ENCODE results near the gene SMARCA2.
"Not testable (repeated sequence)": the region's sequence is repeated elsewhere in the genome, so short reads cannot be mapped to it uniquely, and the experiment has no call there.

Gene SMARCA2

GRCh38 chr9:2128618-2129017 is 113.5 kb downstream of the SMARCA2 start:
- Histone ChIP-seq H3K4me3 (ENCODE audit: low read depth in 1 of 2, low read length in 2 of 2) (no peak overlapping the region), H3K36me3 (ENCODE audit: control insufficient read depth in 1 of 2, insufficient read depth in 2 of 2, low read length in 2 of 2) (peaks cover 15 to 41% of the 10 kb centered on the region in 2 donors), H3K9me3 (ENCODE audit: control insufficient read depth in 1 of 2, low read length in 2 of 2) (no peaks in the 10 kb centered on the region), H3K9ac (ENCODE audit: low read depth in 1 of 2, low read length in 2 of 2) (no peak overlapping the region), H3K27ac (ENCODE audit: low read depth, low read length) (no peak overlapping the region), H3K27me3 (ENCODE audit: control insufficient read depth in 1 of 2, insufficient read depth in 2 of 2, low read length in 2 of 2) (no peaks in the 10 kb centered on the region), H3K4me1 (ENCODE audit: control insufficient read depth in 1 of 2, insufficient read depth in 2 of 2, low read length in 2 of 2) (peaks cover 6 to 13% of the 10 kb centered on the region in 2 donors)

- Histone ChIP-seq H3K36me3 (ENCODE audit: control insufficient read depth in 1 of 2, insufficient read depth in 2 of 2, low read length in 2 of 2) (peaks cover 7 to 37% of the 10 kb centered on the region in 2 donors), H3K9me3 (ENCODE audit: control insufficient read depth in 1 of 2, low read length in 2 of 2) (no peaks in the 10 kb centered on the region), H3K27me3 (ENCODE audit: control insufficient read depth in 1 of 2, insufficient read depth in 2 of 2, low read length in 2 of 2) (no peaks in the 10 kb centered on the region), H3K4me1 (ENCODE audit: control insufficient read depth in 1 of 2, insufficient read depth in 2 of 2, low read length in 2 of 2) (peaks cover 6 to 9% of the 10 kb centered on the region in 2 donors), H3K4me3 (ENCODE audit: low read depth in 1 of 2, low read length in 2 of 2) (no peak overlapping the region), H3K9ac (ENCODE audit: low read depth in 1 of 2, low read length in 2 of 2) (no peak overlapping the region), H3K27ac (ENCODE audit: low read depth, low read length) (no peak overlapping the region)
Observed at GRCh38 chr9:2130941-2131340, 115.8 kb downstream of the SMARCA2 start.

DNA sequence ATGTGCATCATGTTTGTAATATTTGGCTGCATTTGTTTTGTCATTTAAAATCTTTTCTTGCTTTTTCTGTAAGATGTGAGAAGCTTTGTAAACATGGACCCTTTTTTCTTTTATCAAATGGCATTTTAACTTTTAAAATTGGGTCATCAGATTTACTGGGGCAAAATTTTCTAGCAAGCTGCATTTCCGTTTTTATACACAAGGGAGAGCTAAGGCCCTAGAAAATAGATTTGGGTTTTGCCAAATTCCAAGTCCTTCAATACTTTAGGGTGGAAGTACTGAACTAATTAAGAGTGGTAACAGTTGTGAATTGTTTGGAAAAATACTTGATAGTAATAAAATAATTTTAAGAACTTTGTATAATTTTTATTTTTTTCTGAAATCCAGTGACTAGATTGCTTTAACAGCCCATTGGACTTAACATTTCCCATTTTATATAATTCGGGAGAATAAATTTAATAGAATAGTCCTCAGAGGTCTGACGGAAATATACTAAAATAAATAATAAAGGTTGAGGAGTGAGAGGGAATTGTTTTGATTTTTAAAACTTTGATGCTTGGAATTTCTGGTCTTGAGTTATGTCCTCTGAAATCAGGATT is 117.4 kb downstream of the SMARCA2 start:
- Histone ChIP-seq H3K36me3 (ENCODE audit: control insufficient read depth in 1 of 2, insufficient read depth in 2 of 2, low read length in 2 of 2) (peaks cover 3 to 37% of the 10 kb centered on the region in 2 donors), H3K9me3 (ENCODE audit: control insufficient read depth in 1 of 2, low read length in 2 of 2) (no peaks in the 10 kb centered on the region), H3K27me3 (ENCODE audit: control insufficient read depth in 1 of 2, insufficient read depth in 2 of 2, low read length in 2 of 2) (no peaks in the 10 kb centered on the region), H3K9ac (ENCODE audit: low read depth in 1 of 2, low read length in 2 of 2) (no peak overlapping the region), H3K4me1 (ENCODE audit: control insufficient read depth in 1 of 2, insufficient read depth in 2 of 2, low read length in 2 of 2) (no peaks in the 10 kb centered on the region), H3K4me3 (ENCODE audit: low read depth in 1 of 2, low read length in 2 of 2) (no peak overlapping the region), H3K27ac (ENCODE audit: low read depth, low read length) (no peak overlapping the region)

DNA sequence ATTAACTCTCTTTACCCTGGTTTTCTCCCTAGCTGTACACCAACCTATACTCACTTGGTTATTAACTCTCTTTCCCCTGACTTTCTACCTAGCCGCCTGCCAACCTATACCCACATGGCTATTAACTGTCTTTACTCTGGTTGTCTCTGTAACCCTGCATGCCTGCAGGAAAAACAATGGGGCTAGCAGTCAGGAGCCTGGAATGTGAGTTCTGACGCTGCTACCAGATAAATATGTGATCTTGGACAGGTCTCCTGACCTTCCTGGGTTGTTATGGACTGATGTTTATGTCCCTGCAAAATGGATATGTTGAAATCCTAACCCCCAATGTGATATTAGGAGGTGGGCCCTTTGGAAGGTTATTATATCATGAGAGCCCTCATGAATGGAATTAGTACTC is 119.2 kb downstream of the SMARCA2 start:
- Histone ChIP-seq H3K9me3 (ENCODE audit: control insufficient read depth in 1 of 2, low read length in 2 of 2) (no peaks in the 10 kb centered on the region), H3K4me3 (ENCODE audit: low read depth in 1 of 2, low read length in 2 of 2) (no peak overlapping the region), H3K4me1 (ENCODE audit: control insufficient read depth in 1 of 2, insufficient read depth in 2 of 2, low read length in 2 of 2) (no peaks in the 10 kb centered on the region), H3K27me3 (ENCODE audit: control insufficient read depth in 1 of 2, insufficient read depth in 2 of 2, low read length in 2 of 2) (no peaks in the 10 kb centered on the region), H3K9ac (ENCODE audit: low read depth in 1 of 2, low read length in 2 of 2) (no peak overlapping the region), H3K36me3 (ENCODE audit: control insufficient read depth in 1 of 2, insufficient read depth in 2 of 2, low read length in 2 of 2) (peaks cover 3 to 29% of the 10 kb centered on the region in 2 donors), H3K27ac (ENCODE audit: low read depth, low read length) (no peak overlapping the region)

DNA sequence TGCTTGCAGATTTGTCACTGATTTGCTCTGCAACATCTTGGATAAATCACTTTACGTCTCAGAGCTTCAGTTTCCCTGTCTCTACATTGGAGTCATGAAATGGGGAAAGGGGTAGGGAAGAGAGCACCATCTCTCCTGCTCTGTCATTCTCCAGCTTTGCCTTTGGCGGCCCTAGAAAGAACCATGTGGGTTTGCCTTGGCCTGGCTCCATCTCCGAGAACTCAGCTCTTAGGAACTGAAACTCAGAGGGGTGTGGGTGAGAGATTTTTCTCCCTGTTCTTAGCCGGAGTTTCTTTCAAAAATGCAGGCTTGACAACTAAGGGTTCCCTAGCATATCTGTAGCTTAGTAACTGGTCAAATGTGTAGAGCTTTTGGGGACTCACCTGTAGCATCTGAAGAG is 123.5 kb downstream of the SMARCA2 start:
- Histone ChIP-seq H3K9me3 (ENCODE audit: control insufficient read depth in 1 of 2, low read length in 2 of 2) (no peaks in the 10 kb centered on the region), H3K27ac (ENCODE audit: low read depth, low read length) (no peak overlapping the region), H3K4me1 (ENCODE audit: control insufficient read depth in 1 of 2, insufficient read depth in 2 of 2, low read length in 2 of 2) (no peaks in the 10 kb centered on the region), H3K9ac (ENCODE audit: low read depth in 1 of 2, low read length in 2 of 2) (no peak overlapping the region), H3K4me3 (ENCODE audit: low read depth in 1 of 2, low read length in 2 of 2) (no peak overlapping the region), H3K36me3 (ENCODE audit: control insufficient read depth in 1 of 2, insufficient read depth in 2 of 2, low read length in 2 of 2) (peaks cover 0 to 25% of the 10 kb centered on the region in 2 donors), H3K27me3 (ENCODE audit: control insufficient read depth in 1 of 2, insufficient read depth in 2 of 2, low read length in 2 of 2) (no peaks in the 10 kb centered on the region)

- Histone ChIP-seq H3K9ac (ENCODE audit: low read depth in 1 of 2, low read length in 2 of 2) (no peak overlapping the region), H3K27ac (ENCODE audit: low read depth, low read length) (no peak overlapping the region), H3K4me1 (ENCODE audit: control insufficient read depth in 1 of 2, insufficient read depth in 2 of 2, low read length in 2 of 2) (no peaks in the 10 kb centered on the region), H3K9me3 (ENCODE audit: control insufficient read depth in 1 of 2, low read length in 2 of 2) (no peaks in the 10 kb centered on the region), H3K27me3 (ENCODE audit: control insufficient read depth in 1 of 2, insufficient read depth in 2 of 2, low read length in 2 of 2) (no peaks in the 10 kb centered on the region), H3K36me3 (ENCODE audit: control insufficient read depth in 1 of 2, insufficient read depth in 2 of 2, low read length in 2 of 2) (peaks cover 5 to 13% of the 10 kb centered on the region in 2 donors), H3K4me3 (ENCODE audit: low read depth in 1 of 2, low read length in 2 of 2) (no peak overlapping the region)
Observed at GRCh38 chr9:2140600-2141223, 125.6 kb downstream of the SMARCA2 start.

DNA sequence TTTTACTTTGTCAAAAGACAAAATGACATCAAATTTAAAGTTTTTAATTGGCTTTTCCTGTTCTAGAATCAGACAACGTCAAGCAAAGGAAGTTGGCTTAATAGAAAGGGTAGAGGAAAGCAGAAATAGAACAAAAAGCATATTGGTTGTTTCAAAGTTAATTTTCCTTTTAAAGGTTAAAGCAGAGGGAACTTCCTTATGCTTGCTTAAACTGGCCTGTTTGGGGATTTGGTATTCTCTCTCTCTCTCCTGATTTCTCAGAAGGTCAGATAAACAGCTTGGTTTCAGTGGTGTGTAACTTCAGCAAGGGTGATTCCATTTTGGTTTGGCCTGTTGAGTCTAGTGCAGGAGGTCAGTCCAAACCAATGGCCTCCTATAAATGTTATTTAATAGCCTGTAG is 127.1 kb downstream of the SMARCA2 start:
- peaks cover 5 to 12% of the 10 kb centered on the region in 2 donors for H3K36me3 ChIP-seq (ENCODE audit: control insufficient read depth in 1 of 2, insufficient read depth in 2 of 2, low read length in 2 of 2)

GRCh38 chr9:2144619-2145018 is 129.5 kb downstream of the SMARCA2 start:
- Histone ChIP-seq H3K27me3 (ENCODE audit: control insufficient read depth in 1 of 2, insufficient read depth in 2 of 2, low read length in 2 of 2) (no peaks in the 10 kb centered on the region), H3K36me3 (ENCODE audit: control insufficient read depth in 1 of 2, insufficient read depth in 2 of 2, low read length in 2 of 2) (peaks cover 5 to 8% of the 10 kb centered on the region in 2 donors), H3K4me1 (ENCODE audit: control insufficient read depth in 1 of 2, insufficient read depth in 2 of 2, low read length in 2 of 2) (no peaks in the 10 kb centered on the region), H3K4me3 (ENCODE audit: low read depth in 1 of 2, low read length in 2 of 2) (no peak overlapping the region), H3K9ac (ENCODE audit: low read depth in 1 of 2, low read length in 2 of 2) (no peak overlapping the region), H3K27ac (ENCODE audit: low read depth, low read length) (no peak overlapping the region), H3K9me3 (ENCODE audit: control insufficient read depth in 1 of 2, low read length in 2 of 2) (no peaks in the 10 kb centered on the region)

More for the DNA sequence above, 127.1 kb downstream of the SMARCA2 start:
- H3K9ac ChIP-seq (ENCODE audit: low read depth in 1 of 2, low read length in 2 of 2) = no peak overlapping the region
- H3K4me1 ChIP-seq (ENCODE audit: control insufficient read depth in 1 of 2, insufficient read depth in 2 of 2, low read length in 2 of 2) = no peaks in the 10 kb centered on the region
- H3K9me3 ChIP-seq (ENCODE audit: control insufficient read depth in 1 of 2, low read length in 2 of 2) = no peaks in the 10 kb centered on the region
- no peak overlapping the region for H3K27ac ChIP-seq (ENCODE audit: low read depth, low read length)
- H3K27me3 ChIP-seq (ENCODE audit: control insufficient read depth in 1 of 2, insufficient read depth in 2 of 2, low read length in 2 of 2) = no peaks in the 10 kb centered on the region
- no peak overlapping the region for H3K4me3 ChIP-seq (ENCODE audit: low read depth in 1 of 2, low read length in 2 of 2)

DNA sequence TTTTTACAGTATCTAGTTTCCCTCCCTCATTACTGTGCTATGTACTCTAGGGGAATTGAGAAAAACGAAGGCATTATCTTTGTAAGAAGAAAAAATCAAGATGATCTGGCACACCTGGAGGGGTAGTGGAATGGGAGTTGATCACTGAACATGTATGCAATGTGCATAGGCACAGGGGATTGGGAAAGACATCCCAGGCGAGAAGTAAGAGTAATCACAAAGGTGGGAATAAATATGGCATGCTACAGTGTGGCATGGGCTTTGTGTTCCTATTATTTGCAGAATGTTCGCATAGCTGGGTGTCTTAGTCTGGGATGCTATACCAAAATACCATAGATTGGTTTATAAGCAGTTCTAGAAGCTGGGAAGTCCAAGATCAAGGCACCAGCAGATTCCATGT is 130.6 kb downstream of the SMARCA2 start:
- Histone ChIP-seq H3K4me1 (ENCODE audit: control insufficient read depth in 1 of 2, insufficient read depth in 2 of 2, low read length in 2 of 2) (no peaks in the 10 kb centered on the region), H3K9me3 (ENCODE audit: control insufficient read depth in 1 of 2, low read length in 2 of 2) (no peaks in the 10 kb centered on the region), H3K27ac (ENCODE audit: low read depth, low read length) (no peak overlapping the region), H3K27me3 (ENCODE audit: control insufficient read depth in 1 of 2, insufficient read depth in 2 of 2, low read length in 2 of 2) (no peaks in the 10 kb centered on the region), H3K36me3 (ENCODE audit: control insufficient read depth in 1 of 2, insufficient read depth in 2 of 2, low read length in 2 of 2) (peaks cover 5 to 8% of the 10 kb centered on the region in 2 donors), H3K4me3 (ENCODE audit: low read depth in 1 of 2, low read length in 2 of 2) (no peak overlapping the region), H3K9ac (ENCODE audit: low read depth in 1 of 2, low read length in 2 of 2) (no peak overlapping the region)

- not testable (repeated sequence) for H3K27me3 ChIP-seq (ENCODE audit: control insufficient read depth in 1 of 2, insufficient read depth in 2 of 2, low read length in 2 of 2); H3K9me3 ChIP-seq (ENCODE audit: control insufficient read depth in 1 of 2, low read length in 2 of 2); H3K4me3 ChIP-seq (ENCODE audit: low read depth in 1 of 2, low read length in 2 of 2); H3K4me1 ChIP-seq (ENCODE audit: control insufficient read depth in 1 of 2, insufficient read depth in 2 of 2, low read length in 2 of 2); H3K36me3 ChIP-seq (ENCODE audit: control insufficient read depth in 1 of 2, insufficient read depth in 2 of 2, low read length in 2 of 2); H3K9ac ChIP-seq (ENCODE audit: low read depth in 1 of 2, low read length in 2 of 2); H3K27ac ChIP-seq (ENCODE audit: low read depth, low read length)
Observed at GRCh38 chr9:2146700-2147099, 131.6 kb downstream of the SMARCA2 start.

All from duodenal mucosa (tissue), 2 donors.